Kidney (tissue), 14 donors: ENCODE results near the gene CLIC5. TPM values are rescaled to one million over a fixed set of nuclear protein-coding genes. Genes with fewer than 3 reads are reported as not detected.

Experiments used
- DNase-seq, 5 donors: peaks; one replicate each; pipeline ENCODE4 v3.0.0-alpha.2; 2013 to 2020
- FAIRE-seq: peaks from 2 replicates; lab custom pipeline; 2012; peaks lifted over from hg19 to GRCh38; lab: Jason Lieb, UNC
- H3K27ac ChIP-seq, 2 donors: one replicate each; pipeline ENCODE4 v1.7.0; 2013; ENCODE audit warnings: low read depth in 2 of 2, low read length in 2 of 2, inconsistent platforms in 1 of 2
- H3K27me3 ChIP-seq: one replicate; pipeline ENCODE4 v1.7.1; 2013; ENCODE audit warnings: low read length, inconsistent platforms; ENCODE audit not compliant: control insufficient read depth, insufficient read depth
- H3K36me3 ChIP-seq, 3 donors: one replicate each; pipeline versions ENCODE4 v1.7.0 to v1.7.1; 2013; ENCODE audit warnings: low read length in 3 of 3, control low read depth in 1 of 3, inconsistent platforms in 1 of 3; ENCODE audit not compliant: insufficient read depth in 3 of 3, control insufficient read depth in 2 of 3
- H3K4me1 ChIP-seq, 3 donors: one replicate each; pipeline versions ENCODE4 v1.7.0 to v1.7.1; 2013; ENCODE audit warnings: low read length in 3 of 3, inconsistent platforms in 1 of 3, low read depth in 1 of 3; ENCODE audit not compliant: control insufficient read depth in 2 of 3, insufficient read depth in 2 of 3
- H3K4me3 ChIP-seq, 3 donors: one replicate each; pipeline versions ENCODE4 v1.7.0 to v1.8.1; 2013; ENCODE audit warnings: low read length in 3 of 3, control low read depth in 1 of 3, inconsistent platforms in 1 of 3
- H3K9ac ChIP-seq, 3 donors: one replicate each; pipeline versions ENCODE4 v1.7.0 to v1.7.1; 2013; ENCODE audit warnings: low read length in 3 of 3, control low read depth in 1 of 3, inconsistent platforms in 1 of 3
- H3K9me3 ChIP-seq, 3 donors: one replicate each; pipeline versions ENCODE4 v1.7.0 to v1.7.1; 2013; ENCODE audit warnings: low read length in 3 of 3, control low read depth in 1 of 3, inconsistent platforms in 1 of 3; ENCODE audit not compliant: control insufficient read depth in 2 of 3, insufficient read depth in 1 of 3
- CTCF ChIP-seq: IDR thresholded peaks from 3 replicates; pipeline ENCODE4 v1.5.1; 2012; ENCODE audit warnings: mild to moderate bottlenecking, moderate library complexity, borderline replicate concordance; ENCODE audit not compliant: insufficient read depth; ENCODE audit errors: extremely low read depth
- intact Hi-C: fragments of 100-400 bp; cut with DNase I; formaldehyde crosslinking; loops from one replicate; pipeline ENCODE4 v1.11.1; 2022
- polyA plus RNA-seq: library from polyadenylated mRNA; stranded (reverse); fragments of 350-450 nt; fragmentation: Illumina TruSeq; extraction: RNeasy Lipid Tissue Mini Kit (QIAGEN cat#74804); gene quantifications from one replicate; pipeline ENCODE4 v1.2.3, GENCODE V29; 2014; ENCODE audit warnings: low read depth, low replicate concordance; ENCODE audit not compliant: insufficient read depth
- total RNA-seq: library from RNA; stranded (reverse); fragmentation: NEBNext Ultra II Directional; extraction: Animal tissue kit (Norgen Biotek cat#: 25700); gene quantifications from one replicate; pipeline ENCODE4 v1.2.1, GENCODE V29; 2021
- donor health status: control.
- donor health status: control.
- donor health status: control.
- donor health status: control.
- donor health status: control.
- donor health status: DM: yes; HTN: yes; CAD: no.
- donor health status: Normal renal cell carcinoma (clear cell type).

The CLIC5 gene
- total and polyA plus RNA-seq, 2 donors from 2014 or later = 7.4 to 54.3 TPM

DNA sequence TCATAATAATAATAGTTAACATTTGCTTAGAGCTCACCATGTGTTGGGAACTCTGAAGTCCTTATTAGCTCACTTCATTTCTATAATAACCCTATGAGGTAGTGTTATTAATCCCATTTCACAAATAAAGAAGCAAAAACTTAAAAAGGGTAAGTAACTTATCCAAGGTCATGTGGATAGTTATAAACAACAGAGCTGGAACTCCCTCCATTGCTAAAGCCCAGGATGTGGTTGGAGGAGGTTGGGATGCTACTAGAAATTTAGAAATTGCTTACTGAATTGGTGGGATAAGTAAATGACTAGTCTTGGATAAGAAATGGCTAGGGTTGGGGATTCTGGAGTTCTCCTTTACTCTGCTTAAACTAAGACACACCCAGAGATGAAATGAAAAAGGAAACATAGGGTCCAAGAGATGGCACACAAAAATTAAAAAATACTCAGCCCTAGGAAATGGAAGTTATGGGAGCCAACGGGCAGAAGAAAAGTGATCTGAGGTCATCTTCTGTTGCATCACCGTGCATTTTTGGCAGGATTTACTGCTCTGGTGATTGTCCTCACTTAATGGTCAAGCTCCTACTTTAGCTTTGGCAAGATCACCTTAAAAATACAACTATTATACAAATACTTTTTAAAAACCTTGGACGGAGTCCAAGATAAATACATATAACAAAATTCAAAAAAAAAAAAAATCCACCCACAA, 7.7 kb upstream of the CLIC5 start:
- Histone ChIP-seq H3K4me3 (no peak overlapping the region), H3K27me3 (no peaks in the 10 kb centered on the region), H3K27ac (no peak overlapping the region), H3K4me1 (no peaks in the 10 kb centered on the region), H3K36me3 (no peaks in the 10 kb centered on the region), H3K9me3 (no peaks in the 10 kb centered on the region), H3K9ac (no peak overlapping the region)
- intact Hi-C loops = no loop called here
- no peak for TF ChIP-seq CTCF
- FAIRE-seq (no peak), DNase-seq (no peak)

DNA sequence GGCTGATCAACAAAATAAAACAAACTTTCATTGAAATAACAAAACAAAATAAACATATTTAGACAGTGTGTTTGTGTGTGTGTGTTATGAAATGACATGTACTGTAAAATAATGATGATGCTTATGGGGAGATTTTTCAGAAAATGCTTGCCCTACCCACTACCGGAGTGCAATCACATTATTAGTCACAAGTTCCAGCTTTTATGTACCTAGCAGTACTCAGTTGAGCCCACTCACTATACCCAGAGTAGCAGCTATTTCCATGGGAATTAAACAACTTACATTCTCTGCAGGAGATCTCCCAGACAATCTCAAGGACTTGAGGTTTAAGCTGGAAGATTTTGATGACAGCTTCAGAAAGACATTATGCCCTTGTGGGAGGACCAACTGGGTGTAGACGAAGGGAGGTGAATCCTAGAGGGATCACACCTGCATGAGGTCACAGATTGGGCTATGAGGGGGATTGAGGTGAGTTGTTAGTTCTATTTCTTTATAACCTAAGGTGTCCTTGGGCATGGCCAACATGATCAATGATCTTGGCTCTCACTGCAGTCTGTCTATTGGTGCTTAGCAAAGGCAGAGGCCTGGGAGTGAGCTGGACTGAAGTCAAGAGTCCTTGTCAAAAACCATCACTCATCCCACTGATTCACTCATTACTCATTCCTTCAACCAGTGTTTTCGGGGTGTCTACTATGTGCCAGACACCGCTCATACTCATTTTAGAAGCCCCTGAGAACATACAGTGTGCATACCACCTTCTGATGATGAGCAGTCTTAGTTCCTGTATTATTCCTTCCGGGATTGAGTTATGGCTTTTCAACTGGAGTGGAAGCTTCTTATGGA, 6.7 kb upstream of the CLIC5 start:
- Histone ChIP-seq H3K27ac (no peak overlapping the region), H3K9me3 (no peaks in the 10 kb centered on the region), H3K4me1 (no peaks in the 10 kb centered on the region), H3K9ac (no peak overlapping the region), H3K4me3 (no peak overlapping the region), H3K27me3 (no peaks in the 10 kb centered on the region), H3K36me3 (no peaks in the 10 kb centered on the region)
- FAIRE-seq (no peak), DNase-seq (no peak)
- TF ChIP-seq CTCF = no peak
- intact Hi-C loops = no loop called here

DNA sequence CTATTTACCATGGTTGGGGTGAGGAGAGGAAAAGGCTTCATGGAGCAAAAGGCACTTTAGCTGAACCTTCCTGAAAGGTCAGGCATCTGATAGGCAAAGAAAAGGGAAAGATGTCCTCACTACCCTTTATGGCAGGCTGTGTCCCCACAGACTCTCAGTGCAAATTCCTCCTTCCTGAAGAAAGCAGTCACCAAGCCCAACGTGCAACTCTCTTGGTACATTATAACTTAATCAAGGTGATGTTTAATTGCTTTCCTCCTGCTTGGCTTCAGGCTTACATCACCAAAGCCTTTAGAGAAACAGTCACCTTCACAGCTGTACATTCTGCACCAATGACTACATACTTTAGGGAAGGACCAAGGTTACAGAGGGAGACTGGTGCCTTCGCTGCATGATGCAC, 2.1 kb upstream of the CLIC5 start:
- H3K9me3 ChIP-seq = peaks cover 0 to 1% (median 0%) of the 10 kb centered on the region in 3 donors
- H3K27ac ChIP-seq = no peak overlapping the region
- H3K27me3 ChIP-seq = peaks cover 5% of the 10 kb centered on the region
- no peak overlapping the region for H3K4me3 ChIP-seq
- H3K4me1 ChIP-seq = peaks cover 0 to 3% (median 0%) of the 10 kb centered on the region in 3 donors
- DNase-seq = no peak
- H3K9ac ChIP-seq = no peak overlapping the region
- no peaks in the 10 kb centered on the region for H3K36me3 ChIP-seq
- no peak for TF ChIP-seq CTCF
- no peak for FAIRE-seq
- intact Hi-C loops = no loop called here
